GM19438 (cell line): ENCODE data around the gene SPATA46.
"Not testable (repeated sequence)": the region's sequence is repeated elsewhere in the genome, so short reads cannot be mapped to it uniquely, and the experiment has no call there.

ENCODE experiments used
- ATAC-seq: cut with Tn5 transposase; IDR thresholded peaks from one replicate; pipeline ENCODE4 v1.9.1; 2021; ENCODE audit warnings: low read depth; ENCODE audit not compliant: unreplicated experiment

SPATA46 gene

DNA sequence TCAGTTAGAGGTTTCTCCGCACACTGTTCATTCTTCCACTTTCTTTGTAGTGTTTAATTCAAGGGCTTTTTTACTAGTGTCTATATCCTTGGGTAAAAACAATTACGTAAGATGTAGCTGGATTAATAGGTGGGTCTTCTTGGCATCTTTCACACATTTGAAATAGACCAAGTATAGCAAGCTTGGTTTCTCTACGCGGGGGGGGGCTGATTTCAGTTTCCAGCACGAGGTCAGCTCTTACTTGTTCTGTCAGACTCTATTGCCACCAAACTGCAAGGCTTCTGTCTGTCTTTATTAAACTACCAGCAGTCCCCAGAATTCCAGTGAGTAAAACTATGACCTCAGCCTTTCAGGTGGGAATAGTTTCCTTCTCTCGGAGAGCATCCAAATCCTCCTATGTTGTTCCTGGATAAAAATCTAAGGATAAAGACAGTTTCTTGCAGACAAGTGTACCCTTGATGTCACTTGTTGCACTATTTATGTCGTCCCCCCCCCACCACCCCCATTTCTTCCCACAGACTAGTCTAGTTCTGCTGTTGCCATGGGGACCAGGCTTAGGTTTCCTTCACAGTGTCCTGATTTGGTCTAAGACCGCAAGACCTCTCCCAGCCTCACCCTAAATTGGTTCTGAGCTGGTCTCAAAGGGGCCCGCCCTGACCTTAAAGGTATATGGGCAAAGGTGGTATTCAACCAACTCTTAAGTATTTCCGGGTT lies 17.0 kb downstream of the SPATA46 start:
- ATAC-seq, result no peak

DNA sequence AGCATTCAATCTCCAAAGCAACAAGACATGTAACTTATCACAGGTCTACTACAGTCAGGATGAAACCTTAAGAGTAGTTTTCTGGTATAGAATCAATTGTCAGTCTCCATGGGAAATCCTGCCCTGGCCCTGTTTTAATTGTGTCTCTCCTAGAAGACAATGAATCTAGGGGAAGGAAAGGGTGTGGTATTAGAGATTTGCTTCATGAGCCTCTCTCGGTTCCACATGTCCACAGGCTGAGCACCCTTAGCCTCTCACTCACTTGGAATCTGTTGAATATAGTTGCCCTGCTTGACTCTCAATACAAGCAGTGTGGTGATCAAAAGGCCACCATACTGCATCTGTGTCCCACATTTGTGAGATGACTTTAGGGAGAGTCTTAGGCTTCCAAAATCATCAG lies 17.7 kb downstream of the SPATA46 start:
- ATAC-seq, result no peak

DNA sequence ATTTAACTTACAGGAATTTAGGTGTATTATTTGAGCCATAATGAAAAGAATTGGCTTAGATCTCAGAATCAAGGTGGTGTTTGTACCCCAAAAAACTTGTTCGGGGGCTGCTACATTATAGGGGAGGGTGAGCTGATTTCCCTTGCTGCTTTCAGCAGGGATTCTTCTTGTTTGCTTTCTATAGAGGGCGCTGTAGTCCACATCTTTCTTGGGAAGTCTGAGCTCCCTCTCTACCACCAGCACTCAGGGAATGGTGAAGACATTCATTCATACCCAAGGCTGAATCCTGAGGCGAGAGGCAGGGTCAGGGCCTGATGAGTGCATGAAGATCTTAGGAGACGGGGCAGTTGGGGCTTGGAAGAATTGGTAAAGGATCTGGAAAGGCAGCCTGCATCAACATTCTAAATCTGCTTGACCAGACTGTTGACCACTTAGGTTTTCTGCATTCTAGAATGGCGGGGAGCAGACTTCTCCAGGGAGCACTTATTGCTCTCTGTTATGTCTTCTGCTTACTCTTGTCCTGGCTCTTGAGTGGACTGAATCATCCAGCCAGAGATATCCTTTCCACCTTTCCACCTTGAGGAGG lies 18.9 kb downstream of the SPATA46 start:
- ATAC-seq, result no peak

- no peak for ATAC-seq
Measured at GRCh38 chr1:162353702-162354101, 23.0 kb downstream of the SPATA46 start.

GRCh38 chr1:162353078-162353477 lies 23.6 kb downstream of the SPATA46 start:
- no peak for ATAC-seq

- ATAC-seq, result not testable (repeated sequence)
Measured at GRCh38 chr1:162351874-162352273, 24.8 kb downstream of the SPATA46 start.

DNA sequence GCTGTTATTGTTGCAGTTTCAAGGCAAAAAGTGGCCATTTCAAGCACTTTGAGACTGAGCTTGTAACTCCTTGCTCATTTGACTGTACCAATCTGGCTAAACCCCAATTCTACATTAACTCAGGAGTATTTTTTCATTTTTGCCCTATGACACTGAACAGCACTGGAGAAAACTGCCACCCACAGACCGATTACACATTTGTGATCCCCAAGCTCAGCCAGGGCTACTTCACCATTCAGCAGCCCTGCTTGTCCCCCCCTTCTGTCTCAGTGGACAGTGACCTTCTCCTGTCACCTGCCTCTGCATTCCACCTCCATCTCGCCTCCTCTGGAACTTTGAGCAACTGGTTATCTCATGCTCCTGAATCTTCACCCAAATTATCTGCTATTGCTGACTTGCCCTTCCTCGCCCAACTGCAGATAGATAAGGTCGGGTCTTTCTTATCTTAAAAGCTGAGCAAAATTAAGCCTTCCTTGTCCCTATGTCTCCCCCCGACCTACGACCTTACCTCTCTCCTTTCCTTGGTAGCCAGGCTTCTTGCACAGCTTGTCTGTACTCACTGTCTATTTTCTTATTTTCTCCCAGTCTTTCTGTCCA lies 25.3 kb downstream of the SPATA46 start:
- ATAC-seq, result no peak

GRCh38 chr1:162349635-162350330 lies 26.9 kb downstream of the SPATA46 start:
- no peak for ATAC-seq

- no peak for ATAC-seq
Measured at GRCh38 chr1:162347281-162347680, 29.4 kb downstream of the SPATA46 start.

DNA sequence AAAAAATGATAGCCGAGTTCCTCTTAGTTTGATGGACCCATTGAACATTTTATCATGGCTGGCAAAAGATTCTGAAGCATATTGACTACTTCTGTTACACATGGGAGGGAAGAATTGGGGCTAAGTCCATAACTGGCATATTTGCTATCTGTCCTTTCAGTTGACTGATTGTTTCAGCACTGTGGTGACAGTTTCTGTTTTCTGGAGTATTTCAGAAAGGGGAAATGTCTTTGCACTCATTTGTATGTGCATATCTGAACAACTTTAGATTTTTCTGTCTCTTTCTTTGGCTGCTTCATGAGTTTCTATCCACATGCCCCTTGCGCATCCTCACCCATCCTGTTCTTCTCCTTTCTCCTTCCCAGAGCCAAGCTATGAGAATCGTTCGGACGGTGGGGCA lies 33.2 kb downstream of the SPATA46 start:
- ATAC-seq, result no peak

- no peak for ATAC-seq
Measured at GRCh38 chr1:162342452-162342983, 34.1 kb downstream of the SPATA46 start.

DNA sequence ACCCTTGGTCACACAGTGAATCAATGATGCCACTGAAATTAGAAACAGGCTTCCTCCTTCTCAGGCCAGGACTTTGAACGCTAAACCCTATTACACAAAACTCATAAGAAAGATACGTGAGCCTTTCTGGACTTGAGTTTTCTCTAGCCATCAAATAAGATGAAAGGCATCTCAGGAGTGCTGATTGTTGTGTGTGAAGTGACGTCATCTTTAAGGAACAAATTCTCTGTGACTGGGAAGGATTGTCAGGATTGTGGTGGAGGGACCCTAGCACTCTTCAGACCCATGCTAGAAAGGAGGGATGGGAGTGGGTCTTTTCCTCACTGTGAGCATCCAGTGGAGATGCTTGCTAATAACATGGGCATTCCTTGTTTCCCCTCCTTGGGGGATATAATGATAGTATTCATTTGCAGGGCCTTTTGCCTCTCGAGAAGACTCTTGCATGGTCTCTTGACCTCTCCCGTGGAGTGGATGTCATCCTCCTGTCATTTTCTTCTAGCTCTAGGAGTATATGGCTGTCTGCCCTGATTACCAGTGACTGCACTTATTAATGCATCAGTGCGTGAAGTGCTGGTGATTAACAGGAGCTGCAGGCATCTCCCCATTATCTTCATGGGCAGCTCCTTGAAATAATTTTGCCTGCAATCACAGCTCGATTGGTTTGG lies 39.9 kb downstream of the SPATA46 start:
- ATAC-seq, result no peak

DNA sequence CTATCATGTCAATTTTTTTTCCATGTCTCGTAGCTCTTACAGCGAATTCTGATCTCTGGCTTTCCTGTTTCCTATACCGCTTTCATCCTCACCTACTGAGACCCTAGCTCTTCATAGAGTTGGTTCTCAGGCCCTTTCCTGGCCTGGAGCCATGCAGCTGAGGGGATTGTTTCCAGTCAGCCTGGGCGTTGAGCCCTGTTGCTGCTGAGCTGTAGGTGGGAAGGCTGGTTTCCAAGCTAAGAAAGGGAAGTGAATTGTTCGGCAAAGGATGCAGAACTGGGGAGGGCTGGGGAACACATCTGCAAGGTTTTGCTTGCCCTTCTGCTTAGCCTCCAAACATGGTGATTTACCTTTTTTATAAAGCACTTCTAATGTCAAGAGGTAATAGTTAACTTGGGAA lies 41.5 kb downstream of the SPATA46 start:
- no peak for ATAC-seq

GRCh38 chr1:162333991-162334390 lies 42.7 kb downstream of the SPATA46 start:
- ATAC-seq, result no peak

- no peak for ATAC-seq
Measured at GRCh38 chr1:162329826-162330225, 46.8 kb downstream of the SPATA46 start.

- no peak for ATAC-seq
Measured at GRCh38 chr1:162328512-162328911, 48.1 kb downstream of the SPATA46 start.

DNA sequence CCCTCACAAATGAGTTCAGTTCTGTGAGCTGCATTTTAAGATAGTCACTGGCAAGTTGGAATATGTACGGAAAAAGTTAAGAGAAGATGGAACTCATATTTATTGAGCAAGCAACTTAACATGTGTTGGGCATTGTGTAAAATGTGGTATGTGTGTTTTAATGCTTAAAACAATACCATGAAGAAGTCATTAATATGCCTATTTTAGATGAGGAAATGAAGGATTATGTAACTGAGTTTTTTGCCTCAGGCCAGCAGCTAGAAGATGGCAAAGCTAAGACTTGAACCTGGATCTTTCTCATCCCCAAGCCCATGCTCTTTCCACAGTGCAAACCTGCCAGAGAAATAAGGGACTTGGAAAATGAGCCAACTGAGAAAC lies 48.9 kb downstream of the SPATA46 start:
- no peak for ATAC-seq

GRCh38 chr1:162327144-162327787 lies 49.4 kb downstream of the SPATA46 start:
- no peak for ATAC-seq

- no peak for ATAC-seq
Measured at GRCh38 chr1:162326559-162326958, 50.1 kb downstream of the SPATA46 start.

- no peak for ATAC-seq
Measured at GRCh38 chr1:162324396-162324795, 52.3 kb downstream of the SPATA46 start.
